Measurements from ENCODE around the gene FBXW2.

- TF ChIP-seq CTCF (IDR thresholded peaks at IDR 0.05) (no peak), REST (IDR thresholded peaks at IDR 0.05; ENCODE audit: insufficient read depth in 1 of 2, low read depth in 2 of 2, low read length in 1 of 2) (no peak), POLR2AphosphoS5 (IDR thresholded peaks at IDR 0.05; ENCODE audit: low read depth, low read length) (no peak)
Observed at GRCh38 chr9:120737416-120738165, 55.6 kb downstream of the FBXW2 start.
